ENCODE data around the gene PCNX4. TPM values are rescaled to one million over a fixed set of nuclear protein-coding genes. Genes with fewer than 3 reads are reported as not detected.
"Not testable (repeated sequence)": the region's sequence is repeated elsewhere in the genome, so short reads cannot be mapped to it uniquely, and the experiment has no call there.

PCNX4 gene
- total and polyA plus RNA-seq, 2 experiments from 2014 or later = 22.9 to 77.5 TPM

GRCh38 chr14:60099855-60100254 lies 8.1 kb downstream of the PCNX4 start:
- H3K27ac Mint-ChIP-seq; H3K4me3 ChIP-seq; H3K27me3 ChIP-seq (ENCODE audit: insufficient read depth); H3K4me3 Mint-ChIP-seq; ATAC-seq; H3K27ac ChIP-seq (ENCODE audit: low read depth); H3F3A ChIP-seq (replicated peaks; ENCODE audit: low read depth); H3K36me3 ChIP-seq (ENCODE audit: insufficient read depth); H4K20me1 ChIP-seq (replicated peaks; ENCODE audit: insufficient read depth); H3K9me2 ChIP-seq (ENCODE audit: insufficient read depth); DNase-seq (ENCODE audit: low spot score); H2AFZ ChIP-seq; H3K4me2 ChIP-seq; H3K27me3 Mint-ChIP-seq (ENCODE audit: insufficient read depth, low read depth, poor library complexity); H3K9me3 Mint-ChIP-seq: not testable (repeated sequence)
- peaks cover 22% of the 10 kb centered on the region for H3K4me1 ChIP-seq (ENCODE audit: insufficient read depth)
- Mint-ChIP-seq H3K4me1 (peaks cover 26% of the 10 kb centered on the region), H3K36me3 (ENCODE audit: low read depth) (peaks cover 23% of the 10 kb centered on the region)
- H3K79me2 ChIP-seq (replicated peaks; ENCODE audit: insufficient read depth) = peaks cover 100% of the 10 kb centered on the region

GRCh38 chr14:60101786-60102185 lies 10.1 kb downstream of the PCNX4 start:
- Mint-ChIP-seq H3K4me3 (no peak overlapping the region), H3K27me3 (ENCODE audit: insufficient read depth, low read depth, poor library complexity) (no peaks in the 10 kb centered on the region), H3K36me3 (ENCODE audit: low read depth) (peaks cover 23% of the 10 kb centered on the region), H3K4me1 (peaks cover 16% of the 10 kb centered on the region; the same call in 2 of the 3 replicates), H3K9me3 (no peaks in the 10 kb centered on the region), H3K27ac (no peak overlapping the region)
- H3K4me2 ChIP-seq = no peak overlapping the region
- peaks cover 14% of the 10 kb centered on the region for H3K4me1 ChIP-seq (ENCODE audit: insufficient read depth)
- no peak overlapping the region for H3K27ac ChIP-seq (ENCODE audit: low read depth)
- no peak overlapping the region for H2AFZ ChIP-seq
- no peaks in the 10 kb centered on the region; the same call in 1 of the 2 replicates for H3K36me3 ChIP-seq (ENCODE audit: insufficient read depth)
- H3K9me2 ChIP-seq (ENCODE audit: insufficient read depth) = no peaks in the 10 kb centered on the region
- no peak for DNase-seq (ENCODE audit: low spot score)
- H3F3A ChIP-seq (replicated peaks; ENCODE audit: low read depth) = no peaks in the 10 kb centered on the region
- no peak overlapping the region for H3K4me3 ChIP-seq
- ATAC-seq = no peak
- no peaks in the 10 kb centered on the region for H3K27me3 ChIP-seq (ENCODE audit: insufficient read depth)
- peaks cover 3% of the 10 kb centered on the region; the same call in 1 of the 2 replicates for H4K20me1 ChIP-seq (replicated peaks; ENCODE audit: insufficient read depth)
- H3K79me2 ChIP-seq (replicated peaks; ENCODE audit: insufficient read depth) = peaks cover 98% of the 10 kb centered on the region
- TF ChIP-seq EZH2phosphoT487 (IDR thresholded peaks at IDR 0.05; ENCODE audit: unreplicated experiment) (no peak), REST (IDR thresholded peaks at IDR 0.05; ENCODE audit: unreplicated experiment) (no peak), NANOG (IDR thresholded peaks at IDR 0.05; ENCODE audit: borderline replicate concordance) (no peak), POLR2AphosphoS5 (IDR thresholded peaks at IDR 0.05; ENCODE audit: low read depth) (no peak), CREB1 (CRISPR knock-in tag; IDR thresholded peaks at IDR 0.05; ENCODE audit: low read depth) (no peak), EZH2 (IDR thresholded peaks at IDR 0.05; ENCODE audit: low read depth, unreplicated experiment) (no peak), JUNB (IDR thresholded peaks at IDR 0.05; ENCODE audit: unreplicated experiment) (no peak), CTCF (conservative IDR thresholded peaks at IDR 0.05; ENCODE audit: low read depth in 2 of 2) (no peak), ZNF114 (CRISPR knock-in tag; IDR thresholded peaks at IDR 0.05) (no peak), STAT1 (IDR thresholded peaks at IDR 0.05; ENCODE audit: unreplicated experiment) (no peak), ZNF331 (CRISPR knock-in tag; IDR thresholded peaks at IDR 0.05; ENCODE audit: low read depth) (no peak), ETS1 (IDR thresholded peaks at IDR 0.05) (no peak)
